PFSK-1 (cell line): Measurements from ENCODE around the gene GRIP1.

Experiments
- POLR2AphosphoS5 ChIP-seq: IDR thresholded peaks from 2 replicates; pipeline ENCODE4 v1.6.1; 2012; ENCODE audit warnings: low read depth, mild to moderate bottlenecking, control low read depth, low read length, moderate library complexity
- SIN3A ChIP-seq: IDR thresholded peaks from 2 replicates; pipeline ENCODE4 v1.6.1; 2012; ENCODE audit warnings: mild to moderate bottlenecking, low read length, moderate library complexity, borderline replicate concordance; ENCODE audit not compliant: insufficient read depth
- TAF1 ChIP-seq: IDR thresholded peaks from 2 replicates; pipeline ENCODE4 v1.6.1; 2012; ENCODE audit warnings: low read length, control low read depth, borderline replicate concordance; ENCODE audit not compliant: insufficient read depth
- TF ChIP-seq, protein P1 (sequence below), 2 experiments: IDR thresholded peaks; 2 replicates each; pipeline versions ENCODE4 v1.6.1 to v1.8.0; 2011 to 2012; ENCODE audit warnings: low read depth in 2 of 2, low read length in 2 of 2, control low read depth in 1 of 2, inconsistent platforms in 1 of 2, mild to moderate bottlenecking in 1 of 2, moderate library complexity in 1 of 2; ENCODE audit not compliant: insufficient read depth in 1 of 2

DNA sequence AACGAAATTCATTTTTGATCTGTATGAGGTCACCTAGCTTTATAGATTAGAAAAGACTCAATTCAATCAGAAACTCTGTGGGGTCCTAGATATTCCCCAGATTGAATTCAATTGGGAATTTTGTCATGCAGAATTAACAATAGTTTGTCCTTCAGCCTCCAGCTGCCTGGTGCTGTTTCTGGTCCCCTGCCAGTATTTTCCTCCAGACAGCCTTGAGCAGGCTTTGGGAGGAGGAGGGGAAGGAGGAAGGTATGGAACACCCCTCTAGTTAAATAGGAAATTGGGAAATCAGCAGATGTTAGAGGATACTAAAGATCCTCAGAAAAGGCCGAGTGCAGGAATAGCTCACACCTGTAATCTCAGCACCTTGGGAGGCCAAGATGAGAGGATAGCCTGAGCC, 10.6 kb downstream of the GRIP1 start:
- TF ChIP-seq POLR2AphosphoS5 = no peak
- TF ChIP-seq, protein P1, sequence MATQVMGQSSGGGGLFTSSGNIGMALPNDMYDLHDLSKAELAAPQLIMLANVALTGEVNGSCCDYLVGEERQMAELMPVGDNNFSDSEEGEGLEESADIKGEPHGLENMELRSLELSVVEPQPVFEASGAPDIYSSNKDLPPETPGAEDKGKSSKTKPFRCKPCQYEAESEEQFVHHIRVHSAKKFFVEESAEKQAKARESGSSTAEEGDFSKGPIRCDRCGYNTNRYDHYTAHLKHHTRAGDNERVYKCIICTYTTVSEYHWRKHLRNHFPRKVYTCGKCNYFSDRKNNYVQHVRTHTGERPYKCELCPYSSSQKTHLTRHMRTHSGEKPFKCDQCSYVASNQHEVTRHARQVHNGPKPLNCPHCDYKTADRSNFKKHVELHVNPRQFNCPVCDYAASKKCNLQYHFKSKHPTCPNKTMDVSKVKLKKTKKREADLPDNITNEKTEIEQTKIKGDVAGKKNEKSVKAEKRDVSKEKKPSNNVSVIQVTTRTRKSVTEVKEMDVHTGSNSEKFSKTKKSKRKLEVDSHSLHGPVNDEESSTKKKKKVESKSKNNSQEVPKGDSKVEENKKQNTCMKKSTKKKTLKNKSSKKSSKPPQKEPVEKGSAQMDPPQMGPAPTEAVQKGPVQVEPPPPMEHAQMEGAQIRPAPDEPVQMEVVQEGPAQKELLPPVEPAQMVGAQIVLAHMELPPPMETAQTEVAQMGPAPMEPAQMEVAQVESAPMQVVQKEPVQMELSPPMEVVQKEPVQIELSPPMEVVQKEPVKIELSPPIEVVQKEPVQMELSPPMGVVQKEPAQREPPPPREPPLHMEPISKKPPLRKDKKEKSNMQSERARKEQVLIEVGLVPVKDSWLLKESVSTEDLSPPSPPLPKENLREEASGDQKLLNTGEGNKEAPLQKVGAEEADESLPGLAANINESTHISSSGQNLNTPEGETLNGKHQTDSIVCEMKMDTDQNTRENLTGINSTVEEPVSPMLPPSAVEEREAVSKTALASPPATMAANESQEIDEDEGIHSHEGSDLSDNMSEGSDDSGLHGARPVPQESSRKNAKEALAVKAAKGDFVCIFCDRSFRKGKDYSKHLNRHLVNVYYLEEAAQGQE (IDR thresholded peaks at IDR 0.05; ENCODE audit: insufficient read depth in 1 of 2, low read depth in 2 of 2, low read length in 2 of 2) = no peak
- TF ChIP-seq SIN3A = no peak
- no peak for TF ChIP-seq TAF1
